ENCODE results near the gene GDAP2. TPM values are rescaled to one million over a fixed set of nuclear protein-coding genes. Genes with fewer than 3 reads are reported as not detected.

GDAP2 gene
- total and polyA plus RNA-seq, 2 donors (not counting 3 experiments of a cell fraction or from before 2014, with no cell fraction given), result 4.5 to 21.5 TPM

DNA sequence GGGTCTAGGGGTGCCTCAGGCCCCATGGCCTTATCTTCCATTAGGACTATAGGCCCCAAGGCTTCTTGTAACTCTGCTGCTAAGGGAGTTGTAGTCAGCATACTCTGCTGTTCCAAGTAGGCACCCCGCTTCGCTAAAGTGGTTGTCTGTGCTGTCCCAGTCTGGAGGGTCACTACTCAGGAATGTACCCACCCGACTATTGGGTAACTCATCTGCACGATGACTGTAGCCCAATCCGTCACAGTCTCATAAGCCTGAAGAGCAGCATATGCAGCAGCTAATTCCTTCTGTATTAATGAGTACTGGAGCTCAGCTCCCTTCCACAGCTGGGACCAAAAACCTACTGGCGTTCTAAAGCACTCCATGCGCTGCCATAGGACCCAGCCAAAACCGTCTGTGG, 111.0 kb downstream of the GDAP2 start:
- H3K27ac ChIP-seq (ENCODE audit: insufficient read depth, low read depth, low read length), result no peak overlapping the region
- FAIRE-seq, result no peak
- BruUV-seq (replicated peaks), result no TSS peak
- no peak overlapping the region for H3K4me2 ChIP-seq (ENCODE audit: insufficient read depth, low read length)
- H4K20me1 ChIP-seq (replicated peaks; ENCODE audit: control insufficient read depth, extremely low read depth, insufficient read depth, low read length), result no peaks in the 10 kb centered on the region
- peaks cover 24% of the 10 kb centered on the region for H3K4me1 ChIP-seq (ENCODE audit: control insufficient read depth, extremely low read depth, insufficient read depth, low read length)
- H3K9ac ChIP-seq (replicated peaks; ENCODE audit: extremely low read depth, insufficient read depth, low read length), result no peak overlapping the region
- DNase-seq (ENCODE audit: low read depth, low spot score), result no peak
- H2AFZ ChIP-seq (ENCODE audit: low read depth, low read length), result no peak overlapping the region
- H3K27me3 ChIP-seq (ENCODE audit: control insufficient read depth in 2 of 2, insufficient read depth in 2 of 2, low read length in 2 of 2), result no peaks in the 10 kb centered on the region
- H3K79me2 ChIP-seq (ENCODE audit: control insufficient read depth, insufficient read depth, low read length), result no peaks in the 10 kb centered on the region
- dilution Hi-C loops (cut with MboI; ENCODE audit: extremely low pct_ligation_motif_present, low sequenced_read_pairs) (no loop called here), intact Hi-C loops (cut with micrococcal nuclease) (no loop called here)
- TF ChIP-seq JUN (IDR thresholded peaks at IDR 0.05; ENCODE audit: borderline replicate concordance, insufficient read depth, insufficient read length, low read depth) (no peak), MAX (IDR thresholded peaks at IDR 0.05; ENCODE audit: insufficient read depth, insufficient read length) (no peak), GATA2 (IDR thresholded peaks at IDR 0.05; ENCODE audit: insufficient read depth, insufficient read length, low read depth, low read length) (no peak), POLR2A (IDR thresholded peaks at IDR 0.05; ENCODE audit: low read depth, low read length) (no peak), POLR2AphosphoS5 (IDR thresholded peaks at IDR 0.05; ENCODE audit: insufficient read depth, low read depth, low read length) (no peak)
- H3K9me1 ChIP-seq (replicated peaks; ENCODE audit: control insufficient read depth, extremely low read depth, insufficient read depth, low read length), result no peaks in the 10 kb centered on the region
- no peak overlapping the region for H3K4me3 ChIP-seq (replicated peaks in 1 of 3; ENCODE audit: insufficient read depth in 1 of 3, low read depth in 1 of 3, low read length in 3 of 3)
- ChIA-PET POLR2A (no interaction called here), CTCF (interaction anchor here (1.8 kb wide), 1 partner anchor 78 kb away, joined by 12 read pairs; no protein-coding TSS in a partner anchor)
- H3K36me3 ChIP-seq (ENCODE audit: control insufficient read depth in 2 of 2, extremely low read depth in 1 of 2, insufficient read depth in 2 of 2, low read length in 2 of 2), result no peaks in the 10 kb centered on the region
- no peaks in the 10 kb centered on the region for H3K9me3 ChIP-seq (replicated peaks; ENCODE audit: control insufficient read depth, insufficient read depth, low read length)

- FAIRE-seq (no peak), DNase-seq (ENCODE audit: low read depth, low spot score) (no peak)
- ChIA-PET POLR2A (no interaction called here), CTCF (no interaction called here)
- Histone ChIP-seq H3K27ac (ENCODE audit: insufficient read depth, low read depth, low read length) (no peak overlapping the region), H3K9me3 (replicated peaks; ENCODE audit: control insufficient read depth, insufficient read depth, low read length) (no peaks in the 10 kb centered on the region), H3K4me2 (ENCODE audit: insufficient read depth, low read length) (no peak overlapping the region), H2AFZ (ENCODE audit: low read depth, low read length) (no peak overlapping the region), H3K36me3 (ENCODE audit: control insufficient read depth in 2 of 2, extremely low read depth in 1 of 2, insufficient read depth in 2 of 2, low read length in 2 of 2) (no peaks in the 10 kb centered on the region), H3K4me3 (replicated peaks in 1 of 3; ENCODE audit: insufficient read depth in 1 of 3, low read depth in 1 of 3, low read length in 3 of 3) (no peak overlapping the region), H3K9ac (replicated peaks; ENCODE audit: extremely low read depth, insufficient read depth, low read length) (no peak overlapping the region), H3K9me1 (replicated peaks; ENCODE audit: control insufficient read depth, extremely low read depth, insufficient read depth, low read length) (no peaks in the 10 kb centered on the region), H3K27me3 (ENCODE audit: control insufficient read depth in 2 of 2, insufficient read depth in 2 of 2, low read length in 2 of 2) (no peaks in the 10 kb centered on the region), H3K4me1 (ENCODE audit: control insufficient read depth, extremely low read depth, insufficient read depth, low read length) (peaks cover 17% of the 10 kb centered on the region), H3K79me2 (ENCODE audit: control insufficient read depth, insufficient read depth, low read length) (no peaks in the 10 kb centered on the region), H4K20me1 (replicated peaks; ENCODE audit: control insufficient read depth, extremely low read depth, insufficient read depth, low read length) (no peaks in the 10 kb centered on the region)
- no peak for TF ChIP-seq MAX (IDR thresholded peaks at IDR 0.05; ENCODE audit: insufficient read depth, insufficient read length)
- no peak for TF ChIP-seq MYC (IDR thresholded peaks at IDR 0.05; ENCODE audit: low read depth, low read length)
- TF ChIP-seq EZH2 (IDR thresholded peaks at IDR 0.05; ENCODE audit: borderline replicate concordance, low read depth, low read length, severe bottlenecking), result no peak
- TF ChIP-seq POLR2A (IDR thresholded peaks at IDR 0.05; ENCODE audit: low read depth, low read length), result no peak
- TF ChIP-seq, protein P1, sequence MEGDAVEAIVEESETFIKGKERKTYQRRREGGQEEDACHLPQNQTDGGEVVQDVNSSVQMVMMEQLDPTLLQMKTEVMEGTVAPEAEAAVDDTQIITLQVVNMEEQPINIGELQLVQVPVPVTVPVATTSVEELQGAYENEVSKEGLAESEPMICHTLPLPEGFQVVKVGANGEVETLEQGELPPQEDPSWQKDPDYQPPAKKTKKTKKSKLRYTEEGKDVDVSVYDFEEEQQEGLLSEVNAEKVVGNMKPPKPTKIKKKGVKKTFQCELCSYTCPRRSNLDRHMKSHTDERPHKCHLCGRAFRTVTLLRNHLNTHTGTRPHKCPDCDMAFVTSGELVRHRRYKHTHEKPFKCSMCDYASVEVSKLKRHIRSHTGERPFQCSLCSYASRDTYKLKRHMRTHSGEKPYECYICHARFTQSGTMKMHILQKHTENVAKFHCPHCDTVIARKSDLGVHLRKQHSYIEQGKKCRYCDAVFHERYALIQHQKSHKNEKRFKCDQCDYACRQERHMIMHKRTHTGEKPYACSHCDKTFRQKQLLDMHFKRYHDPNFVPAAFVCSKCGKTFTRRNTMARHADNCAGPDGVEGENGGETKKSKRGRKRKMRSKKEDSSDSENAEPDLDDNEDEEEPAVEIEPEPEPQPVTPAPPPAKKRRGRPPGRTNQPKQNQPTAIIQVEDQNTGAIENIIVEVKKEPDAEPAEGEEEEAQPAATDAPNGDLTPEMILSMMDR (IDR thresholded peaks at IDR 0.05; ENCODE audit: extremely low read depth in 1 of 2, insufficient read depth in 1 of 2, low read depth in 1 of 2, low read length in 2 of 2), result no peak
- TF ChIP-seq POLR2AphosphoS5 (IDR thresholded peaks at IDR 0.05; ENCODE audit: insufficient read depth, low read depth, low read length), result no peak
- no peak for TF ChIP-seq FOS (IDR thresholded peaks at IDR 0.05; ENCODE audit: borderline replicate concordance, insufficient read depth, low read length)
- intact Hi-C loops (cut with micrococcal nuclease), result no loop called here
- dilution Hi-C loops (cut with MboI; ENCODE audit: extremely low pct_ligation_motif_present, low sequenced_read_pairs), result no loop called here
- no TSS peak for BruUV-seq (replicated peaks)
These were observed 111.8 kb downstream of the GDAP2 start for GRCh38 chr1:117817629-117818028.

Data from endothelial cell of umbilical vein (primary cell).